HG02884 (cell line): ENCODE measurements around the gene CBR4.
"Not testable (repeated sequence)": the region's sequence is repeated elsewhere in the genome, so short reads cannot be mapped to it uniquely, and the experiment has no call there.

ENCODE experiments used
- ATAC-seq: cut with Tn5 transposase; IDR thresholded peaks from one replicate; pipeline ENCODE4 v1.9.1; 2021; ENCODE audit warnings: mild to moderate bottlenecking, moderate library complexity; ENCODE audit not compliant: unreplicated experiment

The CBR4 gene

DNA sequence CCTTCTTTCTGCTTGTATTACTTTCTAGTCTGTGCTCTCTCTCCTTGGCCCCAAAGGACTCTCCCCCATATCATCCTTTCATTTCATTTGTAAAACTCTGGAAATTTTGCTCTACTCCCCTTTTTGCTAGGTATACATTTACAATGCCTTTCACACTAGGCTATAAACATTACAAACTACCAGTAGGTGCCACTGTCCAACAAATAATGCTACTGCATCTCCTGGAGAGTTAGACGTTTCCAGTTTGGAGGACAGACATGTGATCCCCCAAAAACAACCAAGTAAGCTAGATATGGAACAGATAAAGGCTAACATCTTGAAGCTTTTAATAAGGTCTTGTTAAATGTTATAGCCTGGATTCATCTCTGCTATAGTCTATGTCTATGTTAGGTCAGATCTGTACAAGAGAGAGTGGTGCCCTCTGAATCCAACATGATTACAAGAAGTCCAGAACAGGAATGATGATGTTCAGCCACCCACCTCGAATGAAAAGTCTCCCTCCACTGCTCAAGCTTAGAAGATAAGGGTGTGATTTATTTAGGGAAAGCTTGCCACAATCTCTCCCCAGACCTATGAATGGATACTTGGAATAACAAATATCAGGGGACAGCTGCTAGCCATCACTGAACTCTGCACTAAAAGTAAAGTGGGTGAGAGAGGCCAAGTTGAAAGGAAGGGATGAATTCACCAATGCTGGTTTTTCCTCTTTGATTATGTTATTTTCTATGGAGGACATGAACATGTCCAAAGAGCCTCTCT is 14.3 kb downstream of the CBR4 start:
- ATAC-seq: no peak

DNA sequence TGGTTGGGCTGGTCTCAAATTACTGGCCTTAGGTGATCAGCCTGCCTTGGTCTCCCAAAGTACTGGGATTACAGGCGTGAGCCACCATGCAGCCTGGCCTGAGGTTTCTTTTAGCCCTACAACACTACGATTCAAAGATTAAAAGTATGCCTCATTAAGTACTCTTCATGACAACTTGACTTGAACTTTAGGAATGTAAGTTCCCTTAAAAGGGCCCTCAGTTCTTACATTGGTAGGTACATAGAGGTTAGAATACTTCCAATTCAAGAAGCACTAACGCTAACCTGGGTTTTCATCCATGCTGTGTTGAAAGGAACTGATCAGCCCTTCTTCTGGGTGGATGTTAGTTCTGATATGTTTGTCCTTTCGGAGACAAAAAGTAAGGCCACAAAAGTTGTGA is 15.1 kb downstream of the CBR4 start:
- ATAC-seq: no peak

- ATAC-seq: no peak
Observed at GRCh38 chr4:168993714-168994510, 16.1 kb downstream of the CBR4 start.

GRCh38 chr4:168992952-168993482 is 17.0 kb downstream of the CBR4 start:
- not testable (repeated sequence) for ATAC-seq

- no peak for ATAC-seq
Observed at GRCh38 chr4:168981942-168982341, 28.1 kb downstream of the CBR4 start.

DNA sequence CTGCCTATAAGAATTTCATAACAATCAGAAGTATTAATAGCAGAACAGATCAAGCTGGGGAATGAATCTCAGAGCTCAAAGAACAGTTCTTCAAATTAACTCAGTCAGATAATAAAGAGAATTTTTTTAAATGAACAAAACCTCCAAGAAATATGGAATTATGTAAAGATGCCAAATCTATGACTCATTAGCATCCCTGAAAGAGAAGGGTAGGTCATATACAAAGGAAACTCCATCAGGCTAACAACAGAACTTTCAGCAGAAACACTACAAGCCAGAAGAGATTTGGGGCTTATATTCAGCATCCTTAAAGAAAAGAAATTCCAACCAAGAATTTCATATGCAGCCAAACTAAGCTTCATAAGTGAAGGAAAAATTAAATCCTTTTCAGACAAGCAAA is 28.6 kb downstream of the CBR4 start:
- ATAC-seq: no peak

- no peak for ATAC-seq
Observed at GRCh38 chr4:168979338-168979737, 30.7 kb downstream of the CBR4 start.

- no peak for ATAC-seq
Observed at GRCh38 chr4:168978001-168978700, 31.9 kb downstream of the CBR4 start.

DNA sequence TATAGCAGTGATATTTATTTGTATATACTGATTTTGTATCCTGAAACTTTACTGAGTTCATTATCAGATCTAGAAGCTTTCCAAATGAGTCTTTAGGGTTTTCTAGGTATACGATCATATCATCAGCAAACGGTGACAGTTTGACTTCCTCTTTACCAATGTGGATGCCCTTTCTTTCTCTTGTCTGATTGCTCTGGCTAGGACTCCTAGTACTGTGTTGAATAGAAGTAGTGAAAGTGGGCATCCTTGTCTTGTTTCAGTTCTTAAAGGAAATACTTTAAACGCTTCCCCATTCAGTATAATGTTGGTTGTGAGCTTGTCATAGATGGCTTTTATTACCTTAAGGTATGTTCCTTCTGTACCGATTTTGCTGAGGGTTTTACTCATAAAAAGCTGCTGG is 37.5 kb downstream of the CBR4 start:
- ATAC-seq: no peak

GRCh38 chr4:168960716-168961115 is 49.3 kb downstream of the CBR4 start:
- ATAC-seq: no peak

- no peak for ATAC-seq
Observed at GRCh38 chr4:168955674-168956073, 54.4 kb downstream of the CBR4 start.

DNA sequence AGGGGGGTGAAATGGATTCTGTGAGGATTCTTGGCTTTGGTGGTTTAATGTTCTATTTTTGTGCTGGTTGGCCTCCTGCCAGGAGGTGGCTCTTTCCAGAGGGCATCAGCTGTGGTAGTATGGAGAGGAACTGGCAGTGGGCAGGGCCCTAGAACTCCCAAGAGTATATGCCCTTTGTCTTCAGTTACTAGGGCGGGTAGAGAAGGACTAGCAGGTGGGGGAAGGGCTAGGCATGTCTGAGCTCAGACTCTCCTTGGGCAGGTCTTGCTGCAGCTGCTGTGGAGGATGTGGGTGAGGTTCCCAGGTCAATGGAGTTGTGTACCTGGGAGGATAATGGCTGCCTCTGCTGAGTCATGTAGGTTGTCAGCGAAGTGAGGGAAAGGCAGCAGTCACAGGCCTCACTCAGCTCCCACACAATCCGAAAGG is 57.2 kb downstream of the CBR4 start:
- not testable (repeated sequence) for ATAC-seq

DNA sequence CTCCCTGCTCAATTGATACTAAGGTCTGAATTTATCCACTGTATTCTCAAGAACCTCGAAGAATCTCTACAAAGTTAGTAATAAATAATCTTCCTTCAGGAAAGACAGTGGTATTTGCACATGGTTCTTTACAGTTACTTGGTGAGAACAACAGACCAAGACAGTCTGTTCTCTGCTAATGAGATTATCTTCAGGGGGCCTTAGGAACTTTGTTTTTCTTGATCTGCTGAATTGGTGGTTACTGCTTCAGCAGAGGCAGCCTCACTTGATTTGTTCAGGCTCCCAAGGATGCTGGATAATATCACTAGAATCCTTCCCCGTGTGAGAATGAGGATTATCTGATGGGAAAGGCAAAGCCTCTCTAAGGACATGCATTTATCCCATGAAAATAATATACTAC is 64.8 kb downstream of the CBR4 start:
- no peak for ATAC-seq

DNA sequence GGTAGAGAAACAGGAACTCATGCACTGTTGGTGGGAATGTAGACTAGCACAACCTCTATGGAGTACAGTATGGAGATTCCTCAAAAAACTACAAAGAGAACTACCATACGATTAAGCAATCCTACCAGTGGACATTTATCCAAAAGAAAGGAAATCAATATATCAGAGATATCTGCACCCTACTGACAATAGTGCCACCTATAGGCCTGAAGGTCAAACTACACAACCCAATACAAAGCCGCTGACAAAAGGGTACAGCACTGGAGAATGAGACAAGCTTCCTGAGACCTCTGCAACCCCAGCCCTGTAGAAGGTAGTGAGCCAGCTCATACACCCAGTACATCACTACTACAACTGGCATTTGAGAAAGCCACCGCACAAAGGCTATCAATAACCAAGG is 67.1 kb downstream of the CBR4 start:
- peak; percentile 48 for ATAC-seq
